AG04450 (cell line): ENCODE measurements around the gene ECSCR. TPM values are rescaled to one million over a fixed set of nuclear protein-coding genes. Genes with fewer than 3 reads are reported as not detected.

Experiments used
- CTCF ChIA-PET: fragments of 300-600, 350-600 bp; formaldehyde crosslinking; extraction: SDS; loops from one replicate; lab custom pipeline; 2022; ENCODE audit warnings: antibody characterized with exemption, inconsistent platforms; lab: Charles Lee
- POLR2A ChIA-PET: fragments of 350-600 bp; formaldehyde crosslinking; extraction: SDS; loops from one replicate; lab custom pipeline; 2021; ENCODE audit warnings: antibody characterized with exemption, inconsistent platforms; lab: Yijun Ruan, JAX
- DNase-seq: peaks from one replicate; pipeline ENCODE4 v3.0.0-alpha.2; 2011; ENCODE audit warnings: low read depth, low spot score
- H3K27ac ChIP-seq: one replicate; pipeline ENCODE4 v1.5.1; 2012; ENCODE audit warnings: low read depth, low read length, control low read depth
- H3K27me3 ChIP-seq: one replicate; pipeline ENCODE4 v1.6.0; 2012; ENCODE audit warnings: low read length; ENCODE audit not compliant: control insufficient read depth, insufficient read depth
- H3K4me3 ChIP-seq: 2 replicates; pipeline ENCODE4 v1.5.1; 2011; ENCODE audit warnings: mild to moderate bottlenecking, low read depth, low read length, control low read depth
- H3K9me3 ChIP-seq: 2 replicates; pipeline ENCODE4 v1.5.1; 2012; ENCODE audit warnings: low read length; ENCODE audit not compliant: control insufficient read depth, insufficient read depth
- CTCF ChIP-seq: IDR thresholded peaks from 2 replicates; pipeline ENCODE4 v1.5.1; 2011; ENCODE audit warnings: low read depth, low read length, control low read depth, inconsistent platforms
- polyA plus RNA-seq: library from polyadenylated mRNA; depleted of rRNA; stranded (reverse); fragments of >200 nt; gene quantifications from 2 replicates; pipeline ENCODE4 v1.2.3, GENCODE V29; 2011

The ECSCR gene
- polyA plus RNA-seq, 1 experiment = 0.82 TPM

- Histone ChIP-seq H3K27me3 (no peaks in the 10 kb centered on the region), H3K27ac (peak overlapping the region; percentile 12), H3K9me3 (no peaks in the 10 kb centered on the region), H3K4me3 (no peak overlapping the region)
- ChIA-PET POLR2A (interaction anchor here (0.6 to 2.6 kb wide), 5 partner anchors 13 to 57 kb away, joined by 3 to 7 read pairs (median 3); partner anchors contain the start of genes DNAJC18 and STING1), CTCF (interaction anchor here (2.2 to 3.6 kb wide), 2 partner anchors 21 to 73 kb away, joined by 8 to 14 read pairs; no protein-coding TSS in a partner anchor)
- TF ChIP-seq CTCF = no peak
- DNase-seq = no peak
Measured at GRCh38 chr5:139495638-139496435, 33.3 kb upstream of the ECSCR start.

DNA sequence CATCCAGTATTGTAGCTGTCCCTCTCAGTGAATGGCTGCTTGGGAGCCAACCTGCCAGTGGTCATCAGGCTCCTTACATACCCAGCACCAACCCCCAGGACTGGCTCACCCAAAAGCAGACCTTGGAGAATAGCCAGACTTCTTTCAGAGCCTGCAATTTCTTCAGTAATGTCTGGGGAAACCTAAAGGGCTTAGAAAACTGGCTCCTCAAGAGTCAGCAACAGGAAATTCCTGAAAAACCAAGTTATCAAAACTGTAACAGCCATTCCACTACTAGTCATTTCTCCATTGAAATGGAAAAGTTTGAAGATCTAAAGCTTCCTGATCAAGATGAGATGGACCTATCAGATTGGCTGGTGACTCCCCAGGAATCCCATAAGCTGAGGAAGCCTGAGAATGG, 32.3 kb upstream of the ECSCR start:
- ChIA-PET CTCF (interaction anchor here (2.2 to 3.6 kb wide), 2 partner anchors 22 to 72 kb away, joined by 8 to 14 read pairs; no protein-coding TSS in a partner anchor), POLR2A (interaction anchor here (2.6 kb wide), 1 partner anchor 13 kb away, joined by 7 read pairs; the partner anchor contains the start of gene STING1)
- TF ChIP-seq CTCF = no peak
- Histone ChIP-seq H3K9me3 (no peaks in the 10 kb centered on the region), H3K4me3 (no peak overlapping the region), H3K27me3 (no peaks in the 10 kb centered on the region), H3K27ac (peak overlapping the region; percentile 24)
- no peak for DNase-seq

- no peak overlapping the region for H3K27ac ChIP-seq
- H3K9me3 ChIP-seq = no peaks in the 10 kb centered on the region
- H3K27me3 ChIP-seq = no peaks in the 10 kb centered on the region
- no peak for DNase-seq
- TF ChIP-seq CTCF = no peak
- CTCF ChIA-PET = interaction anchor here (3.6 kb wide), 1 partner anchor 72 kb away, joined by 14 read pairs; no protein-coding TSS in a partner anchor
- POLR2A ChIA-PET = interaction anchor here (2.6 kb wide), 1 partner anchor 12 kb away, joined by 7 read pairs; the partner anchor contains the start of gene STING1
- no peak overlapping the region for H3K4me3 ChIP-seq
Measured at GRCh38 chr5:139494256-139494655, 31.7 kb upstream of the ECSCR start.

- Histone ChIP-seq H3K9me3 (no peaks in the 10 kb centered on the region), H3K27ac (peak overlapping the region; percentile 3), H3K27me3 (no peaks in the 10 kb centered on the region), H3K4me3 (no peak overlapping the region)
- no peak for TF ChIP-seq CTCF
- no peak for DNase-seq
- ChIA-PET CTCF (interaction anchor here (0.6 kb wide), 1 partner anchor 257 kb away, joined by 3 read pairs; no protein-coding TSS in a partner anchor), POLR2A (interaction anchor here (0.6 kb wide), 1 partner anchor 70 kb away, joined by 4 read pairs; no protein-coding TSS in a partner anchor)
Measured at GRCh38 chr5:139492700-139493192, 30.2 kb upstream of the ECSCR start.
